ENCODE results near the gene LDB2. TPM values are rescaled to one million over a fixed set of nuclear protein-coding genes. Genes with fewer than 3 reads are reported as not detected.
A peak's percentile ranks its signal among the peaks of the same experiment; 100 is the strongest.

The LDB2 gene
- total and polyA plus RNA-seq, 2 of the 8 experiments (the other 6 are each of a cell fraction or from before 2014, with no cell fraction given) = 57.0 to 140 TPM

- no peak for TF ChIP-seq CHD2 (IDR thresholded peaks at IDR 0.05; ENCODE audit: low read length)
- TF ChIP-seq BCL11A (IDR thresholded peaks at IDR 0.05; ENCODE audit: low read depth in 2 of 2, low read length in 2 of 2) = no peak
- no peak for TF ChIP-seq PHF8 (conservative IDR thresholded peaks at IDR 0.05; ENCODE audit: low read depth, low read length)
- TF ChIP-seq POLR2A (IDR thresholded peaks at IDR 0.05; ENCODE audit: control extremely low read depth in 1 of 2, low read depth in 2 of 2, low read length in 2 of 2) = no peak
- peak; percentile 65; the same call in 1 of the 2 replicates for TF ChIP-seq SP1 (IDR thresholded peaks at IDR 0.05; ENCODE audit: low read depth, low read length)
- no peak for TF ChIP-seq HDAC6 (IDR thresholded peaks at IDR 0.05; ENCODE audit: low read depth, low read length)
- TF ChIP-seq E2F6 (IDR thresholded peaks at IDR 0.05) = no peak
- no peak for TF ChIP-seq TAF7 (optimal IDR thresholded peaks at IDR 0.05; ENCODE audit: borderline replicate concordance, low read depth, low read length)
- TF ChIP-seq KDM1A (IDR thresholded peaks at IDR 0.05; ENCODE audit: borderline replicate concordance, low read length) = no peak
- no peak for TF ChIP-seq JUN (IDR thresholded peaks at IDR 0.05; ENCODE audit: low read depth, low read length)
- no peak for TF ChIP-seq EGR1 (IDR thresholded peaks at IDR 0.05; ENCODE audit: borderline replicate concordance, low read depth, low read length)
- TF ChIP-seq SP4 (IDR thresholded peaks at IDR 0.05; ENCODE audit: low read length) = no peak
- TF ChIP-seq KDM5A (IDR thresholded peaks at IDR 0.05; ENCODE audit: low read length) = no peak
- no peak for TF ChIP-seq GABPA (IDR thresholded peaks at IDR 0.05; ENCODE audit: borderline replicate concordance, insufficient read depth, low read length)
- no peak for TF ChIP-seq SIRT6 (IDR thresholded peaks at IDR 0.05; ENCODE audit: low read length)
- TF ChIP-seq, protein P1, sequence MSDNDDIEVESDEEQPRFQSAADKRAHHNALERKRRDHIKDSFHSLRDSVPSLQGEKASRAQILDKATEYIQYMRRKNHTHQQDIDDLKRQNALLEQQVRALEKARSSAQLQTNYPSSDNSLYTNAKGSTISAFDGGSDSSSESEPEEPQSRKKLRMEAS (IDR thresholded peaks at IDR 0.05) = peak; percentile 22; the same call in 1 of the 2 replicates
- no peak for TF ChIP-seq SIX5 (IDR thresholded peaks at IDR 0.05; ENCODE audit: low read depth, low read length)
- TF ChIP-seq, protein P2, sequence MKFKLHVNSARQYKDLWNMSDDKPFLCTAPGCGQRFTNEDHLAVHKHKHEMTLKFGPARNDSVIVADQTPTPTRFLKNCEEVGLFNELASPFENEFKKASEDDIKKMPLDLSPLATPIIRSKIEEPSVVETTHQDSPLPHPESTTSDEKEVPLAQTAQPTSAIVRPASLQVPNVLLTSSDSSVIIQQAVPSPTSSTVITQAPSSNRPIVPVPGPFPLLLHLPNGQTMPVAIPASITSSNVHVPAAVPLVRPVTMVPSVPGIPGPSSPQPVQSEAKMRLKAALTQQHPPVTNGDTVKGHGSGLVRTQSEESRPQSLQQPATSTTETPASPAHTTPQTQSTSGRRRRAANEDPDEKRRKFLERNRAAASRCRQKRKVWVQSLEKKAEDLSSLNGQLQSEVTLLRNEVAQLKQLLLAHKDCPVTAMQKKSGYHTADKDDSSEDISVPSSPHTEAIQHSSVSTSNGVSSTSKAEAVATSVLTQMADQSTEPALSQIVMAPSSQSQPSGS (IDR thresholded peaks at IDR 0.05; ENCODE audit: low read length) = no peak
- no peak for TF ChIP-seq CBX8 (IDR thresholded peaks at IDR 0.05; ENCODE audit: borderline replicate concordance, low read depth, low read length)
- no peak for TF ChIP-seq TCF12 (IDR thresholded peaks at IDR 0.05; ENCODE audit: low read depth, low read length)
- TF ChIP-seq BACH1 (IDR thresholded peaks at IDR 0.05; ENCODE audit: low read length) = no peak
- TF ChIP-seq RFX5 (IDR thresholded peaks at IDR 0.05; ENCODE audit: borderline replicate concordance, low read depth, low read length) = no peak
- TF ChIP-seq SRF (IDR thresholded peaks at IDR 0.05; ENCODE audit: low read depth, low read length) = no peak
- TF ChIP-seq SUZ12 (IDR thresholded peaks at IDR 0.05; ENCODE audit: low read length) = no peak
- TF ChIP-seq SP2 (IDR thresholded peaks at IDR 0.05; ENCODE audit: low read length) = no peak
These were observed 18.4 kb upstream of the LDB2 start (continued) for GRCh38 chr4:16916719-16917337.

Data from H1 (cell line).